GM18517 (cell line): ENCODE results near the gene FIG4.
"Not testable (repeated sequence)": the region's sequence is repeated elsewhere in the genome, so short reads cannot be mapped to it uniquely, and the experiment has no call there.

Source experiments
- ATAC-seq: cut with Tn5 transposase; IDR thresholded peaks from one replicate; pipeline ENCODE4 v1.9.1; 2021; ENCODE audit warnings: mild to moderate bottlenecking, moderate library complexity; ENCODE audit not compliant: unreplicated experiment

The FIG4 gene

GRCh38 chr6:109793021-109793420 lies 101.9 kb downstream of the FIG4 start:
- ATAC-seq = no peak

- ATAC-seq = no peak
Observed at GRCh38 chr6:109793792-109794191, 102.7 kb downstream of the FIG4 start.

GRCh38 chr6:109794201-109794923 lies 103.3 kb downstream of the FIG4 start:
- no peak for ATAC-seq

GRCh38 chr6:109795994-109796555 lies 105.0 kb downstream of the FIG4 start:
- no peak for ATAC-seq

GRCh38 chr6:109799129-109799528 lies 108.0 kb downstream of the FIG4 start:
- ATAC-seq = no peak

- ATAC-seq = no peak
Observed at GRCh38 chr6:109799664-109800063, 108.6 kb downstream of the FIG4 start.

- ATAC-seq = no peak
Observed at GRCh38 chr6:109800771-109801170, 109.7 kb downstream of the FIG4 start.

- no peak for ATAC-seq
Observed at GRCh38 chr6:109801794-109802193, 110.7 kb downstream of the FIG4 start.

GRCh38 chr6:109804020-109804419 lies 112.9 kb downstream of the FIG4 start:
- ATAC-seq = no peak

GRCh38 chr6:109807881-109808280 lies 116.8 kb downstream of the FIG4 start:
- ATAC-seq = no peak

- no peak for ATAC-seq
Observed at GRCh38 chr6:109808837-109809236, 117.7 kb downstream of the FIG4 start.

- ATAC-seq = no peak
Observed at GRCh38 chr6:109815054-109815453, 124.0 kb downstream of the FIG4 start.

GRCh38 chr6:109816452-109817374 lies 125.6 kb downstream of the FIG4 start:
- no peak for ATAC-seq

GRCh38 chr6:109820706-109821350 lies 129.7 kb downstream of the FIG4 start:
- peak; percentile 55 for ATAC-seq

- no peak for ATAC-seq
Observed at GRCh38 chr6:109821428-109821827, 130.3 kb downstream of the FIG4 start.

GRCh38 chr6:109824105-109824504 lies 133.0 kb downstream of the FIG4 start:
- no peak for ATAC-seq

- no peak for ATAC-seq
Observed at GRCh38 chr6:109826551-109826950, 135.5 kb downstream of the FIG4 start.

GRCh38 chr6:109831352-109831751 lies 140.3 kb downstream of the FIG4 start:
- ATAC-seq = not testable (repeated sequence)

GRCh38 chr6:109834131-109834530 lies 143.0 kb downstream of the FIG4 start:
- ATAC-seq = no peak

GRCh38 chr6:109834595-109835437 lies 143.7 kb downstream of the FIG4 start:
- ATAC-seq = no peak
